HepG2 (cell line): Measurements from ENCODE around the gene OPALIN. TPM values are rescaled to one million over a fixed set of nuclear protein-coding genes. Genes with fewer than 3 reads are reported as not detected.

ENCODE experiments used
- ATAC-seq: fragments of 200-7000 bp; cut with Tn5 transposase; 3 replicates; pipeline ENCODE4 v1.9.1; 2020; ENCODE audit warnings: mild to moderate bottlenecking, moderate library complexity
- BruUV-seq: library from RNA; stranded (reverse); fragments of 400-500 nt; replicated peaks from 2 replicates; lab custom pipeline; 2021; lab: Mats Ljungman, UMichigan
- CTCF ChIA-PET: fragments of 300-600 bp; formaldehyde crosslinking; extraction: SDS; loops from one replicate; lab custom pipeline; 2021; ENCODE audit warnings: low total read pairs, inconsistent platforms, low intra/inter-chr PET ratio; lab: Yijun Ruan, JAX
- POLR2A ChIA-PET: fragments of 350-600 bp; sonication (Branson Sonifier 250); formaldehyde crosslinking; loops from one replicate; lab custom pipeline; 2020; ENCODE audit warnings: antibody characterized with exemption, inconsistent platforms; lab: Yijun Ruan, JAX
- DNase-seq: peaks from one replicate; pipeline ENCODE4 v3.0.0-alpha.2; 2015; ENCODE audit warnings: low spot score
- FAIRE-seq: peaks from 3 replicates; lab custom pipeline; 2011; peaks lifted over from hg19 to GRCh38; lab: Jason Lieb, UNC
- H2AFZ ChIP-seq: one replicate; pipeline ENCODE4 v1.6.1; 2011; ENCODE audit warnings: low read length, inconsistent platforms
- H3K27ac ChIP-seq: fragments of 300-600 bp; 3 replicates; pipeline ENCODE4 v1.8.0; 2011; ENCODE audit warnings: mixed run types, mild to moderate bottlenecking, mixed read lengths, low read length, inconsistent platforms; ENCODE audit not compliant: insufficient read depth; ENCODE audit errors: extremely low read length
- H3K27me3 ChIP-seq, 2 experiments: fragments of 200-600 bp in 1 of 2; 2 replicates in 1 of 2; 3 replicates in 1 of 2; pipeline versions ENCODE4 v1.6.0 to v1.8.0; 2011; ENCODE audit warnings: low read length in 2 of 2, mild to moderate bottlenecking in 2 of 2, moderate library complexity in 2 of 2, inconsistent platforms in 1 of 2; ENCODE audit not compliant: insufficient read depth in 2 of 2, control insufficient read depth in 1 of 2
- H3K36me3 ChIP-seq, 2 experiments: fragments of 200-600 bp in 1 of 2; replicated peaks in 1 of 2; 2 replicates in 1 of 2; 3 replicates in 1 of 2; pipeline versions ENCODE4 v1.5.1 to v1.8.0; 2011; ENCODE audit warnings: low read length in 2 of 2, inconsistent platforms in 1 of 2; ENCODE audit not compliant: insufficient read depth in 2 of 2, control insufficient read depth in 1 of 2
- H3K4me1 ChIP-seq: 2 replicates; pipeline ENCODE4 v1.5.1; 2012; ENCODE audit warnings: low read length, inconsistent platforms; ENCODE audit not compliant: insufficient read depth
- H3K4me2 ChIP-seq: 2 replicates; pipeline ENCODE4 v1.6.0; 2011; ENCODE audit warnings: low read depth, low read length, inconsistent platforms
- H3K4me3 ChIP-seq, 3 experiments: fragments of 200-600 bp in 1 of 3; sonication (generic), shearing (Covaris generic) in 1 of 3; replicated peaks in 1 of 3; 2 replicates each; pipeline ENCODE4 v1.5.1; 2011 to 2016; ENCODE audit warnings: low read length in 3 of 3, inconsistent platforms in 2 of 3, low read depth in 2 of 3, mild to moderate bottlenecking in 2 of 3, control low read depth in 1 of 3, mixed read lengths in 1 of 3; ENCODE audit not compliant: insufficient read depth in 1 of 3
- H3K79me2 ChIP-seq: one replicate; pipeline ENCODE4 v1.6.1; 2011; ENCODE audit warnings: low read length, inconsistent platforms; ENCODE audit not compliant: insufficient read depth
- H3K9ac ChIP-seq: 2 replicates; pipeline ENCODE4 v1.6.0; 2011; ENCODE audit warnings: mild to moderate bottlenecking, low read depth, low read length, inconsistent platforms; ENCODE audit not compliant: insufficient read depth
- H3K9me3 ChIP-seq: 2 replicates; pipeline ENCODE4 v1.5.1; 2012; ENCODE audit warnings: mild to moderate bottlenecking, low read length
- H4K20me1 ChIP-seq: 2 replicates; pipeline ENCODE4 v1.6.0; 2011; ENCODE audit warnings: inconsistent platforms, mild to moderate bottlenecking, low read length, moderate library complexity; ENCODE audit not compliant: insufficient read depth
- FOSL2 ChIP-seq: sonication (generic); formaldehyde crosslinking; IDR thresholded peaks from 2 replicates; pipeline ENCODE4 v1.4.0; 2020; ENCODE audit warnings: missing genetic modification reagents
- FOXM1 ChIP-seq: sonication (generic); formaldehyde crosslinking; IDR thresholded peaks from 2 replicates; pipeline ENCODE4 v1.5.0; 2020; ENCODE audit warnings: missing genetic modification reagents
- HHEX ChIP-seq: IDR thresholded peaks from 2 replicates; pipeline ENCODE4 v1.6.1; 2016; ENCODE audit warnings: control low read depth
- HIVEP1 ChIP-seq: sonication (generic); formaldehyde crosslinking; IDR thresholded peaks from 2 replicates; pipeline ENCODE4 v1.4.0; 2020; ENCODE audit warnings: mild to moderate bottlenecking, missing genetic modification reagents
- NR2F2 ChIP-seq: IDR thresholded peaks from 2 replicates; pipeline ENCODE4 v1.6.1; 2012; ENCODE audit warnings: low read depth, inconsistent platforms, borderline replicate concordance
- RBAK ChIP-seq: sonication (generic); formaldehyde crosslinking; IDR thresholded peaks from 2 replicates; pipeline ENCODE4 v1.5.1; 2020; ENCODE audit warnings: mild to moderate bottlenecking, missing genetic modification reagents
- RFX1 ChIP-seq: fragments of 450-650 bp; IDR thresholded peaks from 2 replicates; pipeline ENCODE4 v1.6.1; 2017
- SETDB1 ChIP-seq: sonication (generic); formaldehyde crosslinking; IDR thresholded peaks from 2 replicates; pipeline ENCODE4 v1.5.1; 2020; ENCODE audit warnings: missing genetic modification reagents, mild to moderate bottlenecking, borderline replicate concordance
- SRF ChIP-seq: IDR thresholded peaks from 2 replicates; pipeline ENCODE4 v1.6.1; 2011; ENCODE audit warnings: mild to moderate bottlenecking, low read depth, low read length, moderate library complexity
- TOE1 ChIP-seq: sonication (generic); formaldehyde crosslinking; IDR thresholded peaks from 2 replicates; pipeline ENCODE4 v1.4.0; 2020; ENCODE audit warnings: mild to moderate bottlenecking, missing genetic modification reagents
- ZNF34 ChIP-seq: sonication (generic); formaldehyde crosslinking; IDR thresholded peaks from 2 replicates; pipeline ENCODE4 v1.4.0; 2020; ENCODE audit warnings: mild to moderate bottlenecking, missing genetic modification reagents, borderline replicate concordance
- ZNF788 ChIP-seq: sonication (generic); formaldehyde crosslinking; IDR thresholded peaks from 2 replicates; pipeline ENCODE4 v1.5.0; 2020; ENCODE audit warnings: mild to moderate bottlenecking, missing genetic modification reagents, borderline replicate concordance
- ZSCAN9 ChIP-seq: IDR thresholded peaks from 2 replicates; pipeline ENCODE4 v1.6.1; 2016; ENCODE audit warnings: borderline replicate concordance
- WGBS: methylation state at CpG from one replicate; pipeline ENCODE4 v1.1.6; 2017; ENCODE audit warnings: low lambda C conversion rate; 5-methylcytosine and 5-hydroxymethylcytosine counted together
- in situ Hi-C: cut with HindIII; loops from 2 replicates; pipeline ENCODE4 v1.10.0; 2017; ENCODE audit warnings: low pct_unique_long_range_greater_than_20kb; ENCODE audit not compliant: extremely low pct_ligation_motif_present
- intact Hi-C: fragments of 100-400 bp; cut with micrococcal nuclease; formaldehyde crosslinking; loops from one replicate; pipeline ENCODE4 v1.10.0; 2022; ENCODE audit not compliant: unreplicated experiment
- polyA plus RNA-seq, 8 experiments: library from polyadenylated mRNA; depleted of rRNA in 3 of 8; stranded (reverse) in 7 of 8; unstranded in 1 of 8; fragments of >200 nt; fragmentation: Illumina TruSeq in 4 of 8; extraction: Trizol in 4 of 8; gene quantifications; 2 replicates each; pipeline versions ENCODE4 v1.2.1 to v1.2.3, GENCODE V29; 2011 to 2016; ENCODE audit warnings: low read depth in 4 of 8, missing spikeins in 1 of 8, mixed read lengths in 1 of 8; ENCODE audit not compliant: insufficient read depth in 1 of 8
- total RNA-seq, 5 experiments: library from RNA; depleted of rRNA; stranded (reverse); fragments of >200 nt; fragmentation: Illumina TruSeq; extraction: Trizol; gene quantifications; 2 replicates each; pipeline ENCODE4 v1.2.3, GENCODE V29; 2016; ENCODE audit warnings: low read depth in 1 of 5
- TF ChIP-seq, protein P1 (sequence below): IDR thresholded peaks from 2 replicates; pipeline ENCODE4 v1.6.1; 2016; ENCODE audit warnings: missing genetic modification reagents, missing compliant biosample characterization
- TF ChIP-seq, protein P2 (sequence below): sonication (generic); formaldehyde crosslinking; IDR thresholded peaks from 2 replicates; pipeline ENCODE4 v1.4.0; 2020; ENCODE audit warnings: missing genetic modification reagents, mild to moderate bottlenecking, borderline replicate concordance
- TF ChIP-seq, protein P3 (sequence below): sonication (generic); formaldehyde crosslinking; IDR thresholded peaks from 2 replicates; pipeline ENCODE4 v1.8.1; 2022; ENCODE audit warnings: mild to moderate bottlenecking, missing genetic modification reagents

Gene OPALIN
- total and polyA plus RNA-seq, 2 of the 13 experiments (the other 11 are each of a cell fraction or from before 2014, with no cell fraction given): not detected

DNA sequence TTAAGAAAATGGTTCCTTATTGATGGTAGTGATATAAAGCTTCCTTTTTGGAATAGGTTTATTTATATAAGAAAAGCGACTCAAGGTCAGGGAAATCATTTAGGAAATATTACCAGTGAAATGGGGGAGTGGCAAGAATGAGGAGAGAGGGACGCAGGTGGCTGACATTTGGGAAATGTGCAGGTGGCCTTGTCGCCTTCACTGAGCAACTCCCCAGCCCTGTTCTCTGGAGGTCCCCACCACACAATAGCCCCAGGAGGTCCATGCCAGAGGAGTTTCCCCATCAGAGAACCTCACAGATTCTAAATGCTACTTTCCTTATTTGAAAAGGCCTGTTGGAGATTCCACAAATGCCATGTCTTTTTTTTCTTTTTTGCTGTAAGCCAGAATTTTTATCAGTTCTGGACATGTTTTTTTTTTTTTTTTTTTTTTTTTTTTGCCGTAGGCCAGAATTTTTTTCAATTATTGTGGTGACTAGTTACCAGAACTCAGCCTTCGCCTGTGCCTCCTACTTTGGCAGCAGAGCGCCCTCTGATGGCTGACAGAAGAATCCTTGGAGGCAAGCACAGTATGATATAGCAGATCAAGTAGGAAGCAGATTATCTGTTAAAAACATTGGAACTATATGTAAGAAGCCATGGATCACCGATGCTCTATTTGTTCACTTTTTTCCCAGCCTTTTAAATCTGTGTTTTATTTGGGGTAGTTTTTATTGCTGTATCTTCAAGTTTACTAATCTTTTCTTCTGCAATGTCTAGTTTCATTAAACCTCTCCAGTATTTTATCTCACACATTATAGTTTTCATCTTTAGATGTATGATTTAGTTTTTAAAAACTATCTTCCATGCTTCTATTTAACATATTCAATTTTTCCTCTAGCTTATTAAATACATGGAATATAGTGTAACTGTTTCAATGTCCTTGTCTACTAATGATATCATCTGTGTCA, 18.6 kb downstream of the OPALIN start (continued):
- TF ChIP-seq, protein P1, sequence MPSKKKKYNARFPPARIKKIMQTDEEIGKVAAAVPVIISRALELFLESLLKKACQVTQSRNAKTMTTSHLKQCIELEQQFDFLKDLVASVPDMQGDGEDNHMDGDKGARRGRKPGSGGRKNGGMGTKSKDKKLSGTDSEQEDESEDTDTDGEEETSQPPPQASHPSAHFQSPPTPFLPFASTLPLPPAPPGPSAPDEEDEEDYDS: no peak

DNA sequence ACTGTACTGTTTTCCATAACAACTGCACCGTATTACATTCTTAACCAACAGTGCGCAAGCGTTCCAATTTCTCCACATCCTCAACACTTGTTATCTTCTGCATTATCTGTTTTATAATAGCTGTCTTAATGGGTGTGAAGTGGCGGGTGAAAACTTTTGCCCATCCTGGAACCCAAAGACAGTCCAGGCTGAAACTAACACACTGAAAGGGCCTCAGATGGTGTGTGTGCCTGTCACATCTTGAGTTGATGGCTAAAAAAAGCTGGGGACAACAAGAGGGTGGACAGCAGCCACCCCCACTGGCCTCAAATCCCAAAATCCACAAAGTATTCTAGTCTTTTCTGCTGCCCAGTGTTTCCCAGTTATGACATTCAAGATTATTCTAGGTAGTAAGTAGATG, 19.4 kb downstream of the OPALIN start:
- Histone ChIP-seq H3K9ac (no peak overlapping the region), H3K4me1 (peaks cover 7% of the 10 kb centered on the region), H3K9me3 (no peaks in the 10 kb centered on the region), H3K27me3 (0 out of 5 replicates have a peak, but pooled peaks cover 0 to 7% of the 10 kb centered on the region in 2 experiments), H3K36me3 (no peaks in the 10 kb centered on the region), H4K20me1 (no peaks in the 10 kb centered on the region), H2AFZ (no peak overlapping the region), H3K4me2 (no peak overlapping the region), H3K27ac (no peak overlapping the region), H3K79me2 (no peaks in the 10 kb centered on the region), H3K4me3 (no peak overlapping the region)
- ChIA-PET CTCF (no interaction called here), POLR2A (interaction anchor here (0.7 kb wide), 1 partner anchor 14 kb away, joined by 3 read pairs; no protein-coding TSS in a partner anchor)
- no peak for FAIRE-seq
- in situ Hi-C loops: loop anchor here (5.0 kb wide), 1 partner anchor 322 kb away; no protein-coding TSS in a partner anchor
- 73% methylated on average over 4 of the region's 4 CpGs for WGBS
- ATAC-seq: no peak
- intact Hi-C loops: no loop called here
- BruUV-seq: no TSS peak
- DNase-seq: no peak
- no peak for TF ChIP-seq SETDB1 (CRISPR knock-in tag)
- no peak for TF ChIP-seq HHEX (CRISPR knock-in tag)
- TF ChIP-seq ZSCAN9 (CRISPR knock-in tag): no peak
- TF ChIP-seq NR2F2: no peak
- no peak for TF ChIP-seq RFX1
- TF ChIP-seq SRF: no peak
- TF ChIP-seq, protein P2, sequence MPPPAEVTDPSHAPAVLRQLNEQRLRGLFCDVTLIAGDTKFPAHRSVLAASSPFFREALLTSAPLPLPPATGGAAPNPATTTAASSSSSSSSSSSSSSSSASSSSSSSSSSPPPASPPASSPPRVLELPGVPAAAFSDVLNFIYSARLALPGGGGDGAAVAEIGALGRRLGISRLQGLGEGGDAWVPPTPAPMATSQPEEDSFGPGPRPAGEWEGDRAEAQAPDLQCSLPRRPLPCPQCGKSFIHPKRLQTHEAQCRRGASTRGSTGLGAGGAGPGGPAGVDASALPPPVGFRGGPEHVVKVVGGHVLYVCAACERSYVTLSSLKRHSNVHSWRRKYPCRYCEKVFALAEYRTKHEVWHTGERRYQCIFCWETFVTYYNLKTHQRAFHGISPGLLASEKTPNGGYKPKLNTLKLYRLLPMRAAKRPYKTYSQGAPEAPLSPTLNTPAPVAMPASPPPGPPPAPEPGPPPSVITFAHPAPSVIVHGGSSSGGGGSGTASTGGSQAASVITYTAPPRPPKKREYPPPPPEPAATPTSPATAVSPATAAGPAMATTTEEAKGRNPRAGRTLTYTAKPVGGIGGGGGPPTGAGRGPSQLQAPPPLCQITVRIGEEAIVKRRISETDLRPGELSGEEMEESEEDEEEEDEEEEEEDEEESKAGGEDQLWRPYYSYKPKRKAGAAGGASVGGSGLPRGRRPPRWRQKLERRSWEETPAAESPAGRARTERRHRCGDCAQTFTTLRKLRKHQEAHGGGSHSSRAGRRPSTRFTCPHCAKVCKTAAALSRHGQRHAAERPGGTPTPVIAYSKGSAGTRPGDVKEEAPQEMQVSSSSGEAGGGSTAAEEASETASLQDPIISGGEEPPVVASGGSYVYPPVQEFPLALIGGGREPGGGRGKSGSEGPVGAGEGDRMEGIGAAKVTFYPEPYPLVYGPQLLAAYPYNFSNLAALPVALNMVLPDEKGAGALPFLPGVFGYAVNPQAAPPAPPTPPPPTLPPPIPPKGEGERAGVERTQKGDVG (CRISPR knock-in tag): no peak
- TF ChIP-seq RBAK (CRISPR knock-in tag): no peak
- no peak for TF ChIP-seq ZNF34 (CRISPR knock-in tag)
- TF ChIP-seq TOE1 (CRISPR knock-in tag): no peak
- TF ChIP-seq, protein P3, sequence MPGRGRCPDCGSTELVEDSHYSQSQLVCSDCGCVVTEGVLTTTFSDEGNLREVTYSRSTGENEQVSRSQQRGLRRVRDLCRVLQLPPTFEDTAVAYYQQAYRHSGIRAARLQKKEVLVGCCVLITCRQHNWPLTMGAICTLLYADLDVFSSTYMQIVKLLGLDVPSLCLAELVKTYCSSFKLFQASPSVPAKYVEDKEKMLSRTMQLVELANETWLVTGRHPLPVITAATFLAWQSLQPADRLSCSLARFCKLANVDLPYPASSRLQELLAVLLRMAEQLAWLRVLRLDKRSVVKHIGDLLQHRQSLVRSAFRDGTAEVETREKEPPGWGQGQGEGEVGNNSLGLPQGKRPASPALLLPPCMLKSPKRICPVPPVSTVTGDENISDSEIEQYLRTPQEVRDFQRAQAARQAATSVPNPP (CRISPR knock-in tag): no peak
- no peak for TF ChIP-seq ZNF788 (CRISPR knock-in tag)
- no peak for TF ChIP-seq HIVEP1
- TF ChIP-seq FOSL2: no peak
- no peak for TF ChIP-seq FOXM1
